Ovary (tissue), 3 donors: Measurements from ENCODE around the gene GRAMD4.

Source experiments
- CTCF ChIP-seq, 3 donors: fragments of 450-650 bp in 2 of 3; fragments of 200-600 bp in 1 of 3; IDR thresholded peaks; one replicate each; pipeline versions ENCODE4 v1.5.1 to v1.8.0; 2016 to 2022; ENCODE audit warnings: antibody characterized with exemption in 3 of 3, mild to moderate bottlenecking in 1 of 3
- POLR2A ChIP-seq: fragments of 450-650 bp; IDR thresholded peaks from one replicate; pipeline ENCODE4 v1.6.1; 2017; ENCODE audit warnings: antibody characterized with exemption, mild to moderate bottlenecking, moderate library complexity
- donor health status: DM: no; HTN: no; CAD: no.

DNA sequence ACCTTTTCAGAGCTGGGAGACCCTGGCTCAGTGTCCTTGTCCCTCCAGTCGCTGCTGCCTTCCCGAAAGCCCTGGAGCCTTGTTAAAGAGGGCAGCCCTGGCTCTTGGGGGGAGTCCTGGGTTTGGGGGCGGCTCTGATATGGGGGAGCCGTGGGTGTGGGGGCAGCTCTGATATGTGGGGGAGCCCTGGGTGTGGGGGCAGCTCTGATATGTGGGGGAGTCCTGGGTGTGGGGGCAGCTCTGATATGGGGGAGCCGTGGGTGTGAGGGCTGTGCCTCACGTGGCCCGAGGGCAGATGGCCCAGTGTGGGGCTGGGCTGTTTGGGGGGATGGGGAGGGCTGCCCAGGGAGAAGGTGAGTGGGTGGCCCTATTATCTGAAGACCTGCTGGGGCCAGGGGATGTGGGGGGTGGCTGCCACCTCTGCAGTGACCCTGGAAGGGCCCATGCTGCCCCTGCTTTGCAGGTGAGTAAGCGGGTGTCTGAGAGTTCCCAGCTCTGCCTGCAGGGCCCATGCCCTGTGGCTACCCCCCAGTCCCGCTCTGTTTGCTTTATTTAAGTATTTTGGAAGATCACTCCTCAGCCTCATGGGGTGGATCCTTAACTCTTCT, 30.9 kb upstream of the GRAMD4 start:
- no peak for TF ChIP-seq POLR2A
- TF ChIP-seq CTCF (IDR thresholded peaks at IDR 0.05): no peak
